A549 (cell line): Measurements from ENCODE around the gene TCP11. TPM values are rescaled to one million over a fixed set of nuclear protein-coding genes. Genes with fewer than 3 reads are reported as not detected.

Experiments used
- ATAC-seq, 2 experiments: fragments of 200-7000 bp in 1 of 2; fragments of >200 bp in 1 of 2; cut with Nextera tagmentation in 1 of 2; cut with Tn5 transposase in 1 of 2; 3 replicates each; pipeline versions ENCODE4 v1.8.0 to v1.9.1; 2018 to 2020; ENCODE audit warnings: mild to moderate bottlenecking in 1 of 2, moderate library complexity in 1 of 2
- CTCF ChIA-PET: fragments of 300-600 bp; sonication (Branson Sonifier 250); formaldehyde crosslinking; extraction: SDS; loops from one replicate; lab custom pipeline; 2021; ENCODE audit warnings: antibody characterized with exemption, inconsistent platforms; lab: Yijun Ruan, JAX
- POLR2A ChIA-PET: fragments of 350-600 bp; formaldehyde crosslinking; extraction: SDS; loops from one replicate; lab custom pipeline; 2021; ENCODE audit warnings: antibody characterized with exemption, inconsistent platforms; lab: Yijun Ruan, JAX
- DNase-seq, 2 experiments: peaks; one replicate each; pipeline versions ENCODE4 v3.0.0 to v3.0.0-alpha.2; 2011 to 2016; ENCODE audit warnings: low read depth in 1 of 2, low spot score in 1 of 2
- FAIRE-seq: peaks from 2 replicates; lab custom pipeline; 2011; peaks lifted over from hg19 to GRCh38; lab: Jason Lieb, UNC
- H3K27ac ChIP-seq, 2 experiments: fragments of >200 bp; sonication (Bioruptor Twin); formaldehyde crosslinking; 3 replicates each; pipeline ENCODE4 v1.5.1; 2016 to 2017
- H3K4me1 ChIP-seq: fragments of >200 bp; sonication (Bioruptor Twin); formaldehyde crosslinking; 3 replicates; pipeline ENCODE4 v1.6.1; 2016
- H3K4me2 ChIP-seq: fragments of >200 bp; sonication (Bioruptor Twin); formaldehyde crosslinking; 3 replicates; pipeline ENCODE4 v1.6.1; 2016
- H3K4me3 ChIP-seq: fragments of >200 bp; sonication (Bioruptor Twin); formaldehyde crosslinking; 3 replicates; pipeline ENCODE4 v1.5.1; 2016
- H3K9me3 ChIP-seq: fragments of >200 bp; sonication (Bioruptor Twin); formaldehyde crosslinking; 3 replicates; pipeline ENCODE4 v1.6.1; 2016
- BCL3 ChIP-seq: fragments of >200 bp; sonication (Bioruptor Twin); formaldehyde crosslinking; IDR thresholded peaks from 3 replicates; pipeline ENCODE4 v1.6.1; 2016
- CBX8 ChIP-seq: fragments of 200-600 bp; sonication (generic); IDR thresholded peaks from 2 replicates; pipeline ENCODE4 v1.6.1; 2016
- CEBPB ChIP-seq, 2 experiments: fragments of >200 bp in 1 of 2; sonication (Bioruptor Twin) in 1 of 2; formaldehyde crosslinking in 1 of 2; IDR thresholded peaks; 2 replicates each; pipeline ENCODE4 v1.6.1; 2012 to 2016
- CHD4 ChIP-seq: fragments of 200-600 bp; sonication (generic); IDR thresholded peaks from 2 replicates; pipeline ENCODE4 v1.6.1; 2016; ENCODE audit warnings: antibody characterized with exemption, mild to moderate bottlenecking, borderline replicate concordance
- ELK1 ChIP-seq: fragments of 150-350 bp; IDR thresholded peaks from 2 replicates; pipeline ENCODE4 v1.6.1; 2014; ENCODE audit warnings: low read depth, mild to moderate bottlenecking, low read length
- EP300 ChIP-seq, 2 experiments: fragments of >200 bp; sonication (Bioruptor Twin); formaldehyde crosslinking; IDR thresholded peaks; 2 replicates in 1 of 2; 3 replicates in 1 of 2; pipeline ENCODE4 v1.6.1; 2016 to 2017
- FOXS1 ChIP-seq: fragments of 250-450 bp; sonication (Bioruptor Pico); IDR thresholded peaks from 2 replicates; pipeline ENCODE4 v1.5.0; 2020; ENCODE audit warnings: mild to moderate bottlenecking, moderate library complexity
- HDAC2 ChIP-seq: fragments of 200-600 bp; sonication (generic); IDR thresholded peaks from 2 replicates; pipeline ENCODE4 v1.6.1; 2016
- HES2 ChIP-seq: fragments of >200 bp; sonication (Bioruptor Twin); formaldehyde crosslinking; IDR thresholded peaks from 2 replicates; pipeline ENCODE4 v1.6.1; 2016
- HOXA7 ChIP-seq: fragments of 250-450 bp; sonication (Bioruptor Pico); IDR thresholded peaks from 2 replicates; pipeline ENCODE4 v1.5.0; 2020; ENCODE audit warnings: mild to moderate bottlenecking, moderate library complexity
- HOXB13 ChIP-seq: fragments of 250-450 bp; sonication (Bioruptor Pico); IDR thresholded peaks from 2 replicates; pipeline ENCODE4 v1.5.0; 2020; ENCODE audit warnings: low read depth, mild to moderate bottlenecking, moderate library complexity
- HOXB5 ChIP-seq: fragments of 250-450 bp; sonication (Bioruptor Pico); IDR thresholded peaks from 2 replicates; pipeline ENCODE4 v1.5.0; 2020; ENCODE audit warnings: mild to moderate bottlenecking, moderate library complexity
- KDM5A ChIP-seq: fragments of 200-600 bp; sonication (generic); IDR thresholded peaks from 2 replicates; pipeline ENCODE4 v1.6.1; 2016; ENCODE audit warnings: antibody characterized with exemption, mild to moderate bottlenecking
- MAFK ChIP-seq: fragments of 450-650 bp; IDR thresholded peaks from 2 replicates; pipeline ENCODE4 v1.6.1; 2014; ENCODE audit not compliant: partially characterized antibody
- NFE2L2 ChIP-seq: fragments of 150-350 bp; conservative IDR thresholded peaks from 2 replicates; pipeline ENCODE4 v1.6.1; 2014; ENCODE audit warnings: low read length
- NPAS2 ChIP-seq: fragments of 250-450 bp; sonication (Bioruptor Pico); IDR thresholded peaks from 2 replicates; pipeline ENCODE4 v1.8.0; 2022; ENCODE audit warnings: mild to moderate bottlenecking, moderate library complexity, borderline replicate concordance
- NR3C1 ChIP-seq: fragments of >200 bp; sonication (Bioruptor Twin); formaldehyde crosslinking; IDR thresholded peaks from 3 replicates; pipeline ENCODE4 v1.6.1; 2017
- POLR2AphosphoS2 ChIP-seq: conservative IDR thresholded peaks from 2 replicates; pipeline ENCODE4 v1.6.1; 2012; ENCODE audit warnings: low read length, improper control_type of control experiment, inconsistent platforms
- RAD21 ChIP-seq, 2 experiments: fragments of >200 bp in 1 of 2; sonication (Bioruptor Twin) in 1 of 2; formaldehyde crosslinking in 1 of 2; IDR thresholded peaks in 1 of 2; conservative IDR thresholded peaks in 1 of 2; 2 replicates in 1 of 2; 3 replicates in 1 of 2; pipeline ENCODE4 v1.6.1; 2012 to 2018; ENCODE audit warnings: inconsistent platforms in 1 of 2
- RNF2 ChIP-seq: fragments of 200-600 bp; sonication (generic); IDR thresholded peaks from 2 replicates; pipeline ENCODE4 v1.6.1; 2016; ENCODE audit warnings: low read depth, mild to moderate bottlenecking, antibody characterized with exemption, moderate library complexity, borderline replicate concordance
- SREBF2 ChIP-seq: fragments of 450-650 bp; IDR thresholded peaks from 2 replicates; pipeline ENCODE4 v1.6.1; 2014; ENCODE audit warnings: mild to moderate bottlenecking, moderate library complexity
- TP53 ChIP-seq: fragments of 250-450 bp; sonication (Bioruptor Pico); IDR thresholded peaks from 2 replicates; pipeline ENCODE4 v1.5.0; 2021; ENCODE audit warnings: mild to moderate bottlenecking, moderate library complexity
- ZFP36 ChIP-seq: fragments of 450-650 bp; IDR thresholded peaks from 2 replicates; pipeline ENCODE4 v1.6.1; 2014; ENCODE audit warnings: borderline replicate concordance; ENCODE audit not compliant: partially characterized antibody
- ZSCAN20 ChIP-seq: fragments of 250-450 bp; sonication (Bioruptor Pico); IDR thresholded peaks from 2 replicates; pipeline ENCODE4 v1.8.0; 2022; ENCODE audit warnings: mild to moderate bottlenecking, moderate library complexity
- WGBS: methylation state at CpG from one replicate; pipeline ENCODE4 v1.1.6; 2017; ENCODE audit errors: missing lambda C conversion rate; 5-methylcytosine and 5-hydroxymethylcytosine counted together
- polyA plus RNA-seq, 4 experiments: library from polyadenylated mRNA; depleted of rRNA in 3 of 4; stranded (reverse); fragments of >200 nt; fragmentation: RNase III in 1 of 4; extraction: RNeasy Plus Mini Kit Qiagen cat#74134 plus additional on column Dnase treatment in 1 of 4; gene quantifications; 2 replicates in 3 of 4; 3 replicates in 1 of 4; pipeline ENCODE4 v1.2.3, GENCODE V29; 2011 to 2017

TCP11 gene
- polyA plus RNA-seq, 2 of the 4 experiments (the other 2 are of a cell fraction) = 0.06 TPM; not detected in 1

- no peak overlapping the region for H3K27ac ChIP-seq
- FAIRE-seq (no peak), ATAC-seq (no peak), DNase-seq (no peak)
- POLR2A ChIA-PET = no interaction called here
- TF ChIP-seq NFE2L2 (no peak), NPAS2 (CRISPR knock-in tag) (no peak), RNF2 (no peak)
- H3K4me3 ChIP-seq = no peak overlapping the region
- CTCF ChIA-PET = interaction anchor here (1.3 to 4.3 kb wide), 4 partner anchors 12 to 80 kb away, joined by 3 to 17 read pairs (median 12); partner anchors contain the start of gene TCP11
- H3K9me3 ChIP-seq = no peaks in the 10 kb centered on the region; the same call in 2 of the 3 replicates
- 68% methylated on average over 5 of the region's 5 CpGs for WGBS
- H3K4me2 ChIP-seq = no peak overlapping the region
- peaks cover 6% of the 10 kb centered on the region for H3K4me1 ChIP-seq
Measured at GRCh38 chr6:35160642-35161041, 19.5 kb upstream of the TCP11 start.

GRCh38 chr6:35158520-35158919 is 17.4 kb upstream of the TCP11 start:
- FAIRE-seq = no peak

GRCh38 chr6:35154947-35155346 is 13.8 kb upstream of the TCP11 start:
- ATAC-seq = no peak
- no peak overlapping the region for H3K4me2 ChIP-seq
- FAIRE-seq = no peak
- ChIA-PET POLR2A (no interaction called here), CTCF (interaction anchor here (1.0 to 2.8 kb wide), 3 partner anchors 15 to 50 kb away, joined by 3 to 13 read pairs (median 5); no protein-coding TSS in a partner anchor)
- H3K9me3 ChIP-seq = no peaks in the 10 kb centered on the region
- H3K27ac ChIP-seq = no peak overlapping the region
- no peak for DNase-seq
- H3K4me1 ChIP-seq = 0 out of 3 replicates have a peak, but pooled peaks cover 7% of the 10 kb centered on the region
- TF ChIP-seq HOXA7 = no peak
- TF ChIP-seq POLR2AphosphoS2 = no peak
- TF ChIP-seq TP53 = no peak
- no peak for TF ChIP-seq NPAS2 (CRISPR knock-in tag)
- TF ChIP-seq NR3C1 = no peak
- no peak for TF ChIP-seq ZFP36
- no peak for TF ChIP-seq RAD21 (conservative IDR thresholded peaks at IDR 0.05 in 1 of 2, IDR thresholded peaks at IDR 0.05 in 1 of 2)
- TF ChIP-seq HOXB5 (CRISPR knock-in tag) = no peak
- no peak for TF ChIP-seq CHD4
- no peak for TF ChIP-seq NFE2L2
- no peak for TF ChIP-seq BCL3
- no peak for TF ChIP-seq EP300 (IDR thresholded peaks at IDR 0.05)
- no peak for TF ChIP-seq FOXS1 (CRISPR knock-in tag)
- no peak for TF ChIP-seq ZSCAN20 (CRISPR knock-in tag)
- no peak for TF ChIP-seq HES2
- no peak for TF ChIP-seq SREBF2
- TF ChIP-seq CEBPB (IDR thresholded peaks at IDR 0.05) = no peak
- no peak for TF ChIP-seq KDM5A
- TF ChIP-seq HOXB13 (CRISPR knock-in tag) = no peak
- no peak for TF ChIP-seq MAFK
- TF ChIP-seq, all 56 proteins: peak for 0
- H3K4me3 ChIP-seq = no peak overlapping the region
- whole genome bisulfite sequencing = 97% methylated on average over 1 of the region's 1 CpG

More at GRCh38 chr6:35158520-35158919, 17.4 kb upstream of the TCP11 start:
- ChIA-PET POLR2A (no interaction called here), CTCF (interaction anchor here (3.8 kb wide), 1 partner anchor 18 kb away, joined by 12 read pairs; the partner anchor contains the start of gene TCP11)
- Histone ChIP-seq H3K4me2 (no peak overlapping the region), H3K27ac (no peak overlapping the region), H3K9me3 (no peaks in the 10 kb centered on the region; the same call in 2 of the 3 replicates), H3K4me1 (no peaks in the 10 kb centered on the region), H3K4me3 (no peak overlapping the region)
- ATAC-seq (no peak), DNase-seq (no peak)
- no peak for TF ChIP-seq HDAC2
- TF ChIP-seq ELK1 = no peak
- no peak for TF ChIP-seq TP53
- no peak for TF ChIP-seq ZFP36
- TF ChIP-seq CBX8 = no peak
- no peak for TF ChIP-seq EP300 (IDR thresholded peaks at IDR 0.05)
